Cardiac septum (tissue), 1 donor: Measurements from ENCODE around the gene PKP2. TPM values are rescaled to one million over a fixed set of nuclear protein-coding genes. Genes with fewer than 3 reads are reported as not detected.
"Not testable (repeated sequence)": the region's sequence is repeated elsewhere in the genome, so short reads cannot be mapped to it uniquely, and the experiment has no call there.

Experiments
- DNase-seq: peaks from one replicate; pipeline ENCODE4 v3.0.0-alpha.2; 2020; ENCODE audit warnings: low spot score
- intact Hi-C: fragments of 100-400 bp; cut with DNase I; formaldehyde crosslinking; loops from one replicate; pipeline ENCODE4 v1.14.0; 2022
- total RNA-seq: library from RNA; stranded (reverse); fragmentation: NEBNext Ultra II Directional; extraction: Animal tissue kit (Norgen Biotek cat#: 25700); gene quantifications from one replicate; pipeline ENCODE4 v1.2.1, GENCODE V29; 2021
- donor health status: DM: no; HTN: no; CAD: no.

PKP2 gene
- total RNA-seq, 1 donor from 2014 or later: 463 TPM

- intact Hi-C loops: no loop called here
- DNase-seq: no peak
Measured at GRCh38 chr12:32897687-32898573, 1.4 kb upstream of the PKP2 start.

- no peak for DNase-seq
- intact Hi-C loops: no loop called here
Measured at GRCh38 chr12:32897281-32897610, 669 bp upstream of the PKP2 start.

- intact Hi-C loops: no loop called here
- DNase-seq: no peak
Measured at GRCh38 chr12:32895688-32896431, 717 bp downstream of the PKP2 start.

GRCh38 chr12:32894566-32894965, 2.0 kb downstream of the PKP2 start:
- DNase-seq: no peak
- intact Hi-C loops: loop anchor here (5.0 kb wide), 1 partner anchor 72 kb away; no protein-coding TSS in a partner anchor

- intact Hi-C loops: loop anchor here (5.0 kb wide), 1 partner anchor 71 kb away; no protein-coding TSS in a partner anchor
- DNase-seq: no peak
Measured at GRCh38 chr12:32893458-32893857, 3.1 kb downstream of the PKP2 start.

- intact Hi-C loops: loop anchor here (5.0 kb wide), 1 partner anchor 71 kb away; no protein-coding TSS in a partner anchor
- no peak for DNase-seq
Measured at GRCh38 chr12:32893043-32893442, 3.5 kb downstream of the PKP2 start.

GRCh38 chr12:32892369-32892768, 4.2 kb downstream of the PKP2 start:
- DNase-seq: not testable (repeated sequence)
- intact Hi-C loops: loop anchor here (5.0 kb wide), 1 partner anchor 70 kb away; no protein-coding TSS in a partner anchor

- DNase-seq: no peak
- intact Hi-C loops: loop anchor here (5.0 kb wide), 1 partner anchor 70 kb away; no protein-coding TSS in a partner anchor
Measured at GRCh38 chr12:32891956-32892355, 4.6 kb downstream of the PKP2 start.

- no peak for DNase-seq
Measured at GRCh38 chr12:32891526-32891925, 5.1 kb downstream of the PKP2 start.

GRCh38 chr12:32889011-32889760, 7.4 kb downstream of the PKP2 start:
- intact Hi-C loops: no loop called here
- no peak for DNase-seq

More at GRCh38 chr12:32891526-32891925, 5.1 kb downstream of the PKP2 start:
- intact Hi-C loops: loop anchor here (5.0 kb wide), 1 partner anchor 69 kb away; no protein-coding TSS in a partner anchor

- intact Hi-C loops: no loop called here
- DNase-seq: no peak
Measured at GRCh38 chr12:32887058-32887457, 9.5 kb downstream of the PKP2 start.

GRCh38 chr12:32885831-32886230, 10.7 kb downstream of the PKP2 start:
- intact Hi-C loops: no loop called here
- no peak for DNase-seq

GRCh38 chr12:32884962-32885361, 11.6 kb downstream of the PKP2 start:
- intact Hi-C loops: no loop called here
- DNase-seq: no peak

- intact Hi-C loops: no loop called here
Measured at GRCh38 chr12:32881702-32882101, 14.9 kb downstream of the PKP2 start.

GRCh38 chr12:32881107-32881506, 15.5 kb downstream of the PKP2 start:
- intact Hi-C loops: no loop called here

More at GRCh38 chr12:32881702-32882101, 14.9 kb downstream of the PKP2 start:
- DNase-seq: no peak

GRCh38 chr12:32879066-32879465, 17.5 kb downstream of the PKP2 start:
- intact Hi-C loops, DNase-seq: not testable (repeated sequence)

More at GRCh38 chr12:32881107-32881506, 15.5 kb downstream of the PKP2 start:
- DNase-seq: no peak

- intact Hi-C loops: loop anchor here (1.0 kb wide), 1 partner anchor 51 kb away; no protein-coding TSS in a partner anchor
Measured at GRCh38 chr12:32877601-32878459, 18.7 kb downstream of the PKP2 start.

GRCh38 chr12:32876004-32876403, 20.6 kb downstream of the PKP2 start:
- intact Hi-C loops: no loop called here
- DNase-seq: no peak

More at GRCh38 chr12:32877601-32878459, 18.7 kb downstream of the PKP2 start:
- DNase-seq: peak; percentile 89

GRCh38 chr12:32874975-32875374, 21.6 kb downstream of the PKP2 start:
- DNase-seq: no peak
- intact Hi-C loops: no loop called here
